HUES6 (cell line): ENCODE measurements around the gene RIC3.

ENCODE experiments used
- H3K27ac ChIP-seq: 2 replicates; pipeline ENCODE4 v1.7.0; 2013; ENCODE audit warnings: low read depth, mild to moderate bottlenecking, low read length, inconsistent platforms
- H3K27me3 ChIP-seq: 2 replicates; pipeline ENCODE4 v1.6.1; 2013; ENCODE audit warnings: low read length; ENCODE audit not compliant: control insufficient read depth, insufficient read depth
- H3K36me3 ChIP-seq: 2 replicates; pipeline ENCODE4 v1.6.1; 2013; ENCODE audit warnings: low read length; ENCODE audit not compliant: control insufficient read depth, insufficient read depth
- H3K4me1 ChIP-seq: 2 replicates; pipeline ENCODE4 v1.6.1; 2013; ENCODE audit warnings: low read length; ENCODE audit not compliant: control insufficient read depth, insufficient read depth
- H3K4me3 ChIP-seq: 2 replicates; pipeline ENCODE4 v1.5.1; 2013; ENCODE audit warnings: low read depth, low read length
- H3K9ac ChIP-seq: one replicate; pipeline ENCODE4 v1.6.1; 2013; ENCODE audit warnings: mild to moderate bottlenecking, low read length
- H3K9me3 ChIP-seq: 2 replicates; pipeline ENCODE4 v1.6.1; 2013; ENCODE audit warnings: low read depth, low read length; ENCODE audit not compliant: control insufficient read depth, insufficient read depth

Gene RIC3

GRCh38 chr11:8080674-8081590 lies 87.9 kb downstream of the RIC3 start, which contains the start of gene TUB:
TSS of gene TUB (plus strand) at chr11:8081211. CDS start at chr11:8081511, 300 bp downstream.
- Histone ChIP-seq H3K9ac (peak within 1 kb of the TSS; percentile 51), H3K4me1 (peaks cover 42% of the 10 kb centered on the region), H3K27ac (no peak within 1 kb of the TSS), H3K9me3 (no peaks in the 10 kb centered on the region), H3K4me3 (peak within 1 kb of the TSS; percentile 72), H3K27me3 (peaks cover 50% of the 10 kb centered on the region), H3K36me3 (no peaks in the 10 kb centered on the region)

- Histone ChIP-seq H3K9me3 (no peaks in the 10 kb centered on the region), H3K4me1 (peaks cover 35% of the 10 kb centered on the region), H3K27ac (no peak overlapping the region), H3K36me3 (no peaks in the 10 kb centered on the region), H3K4me3 (peak overlapping the region; percentile 72), H3K27me3 (peaks cover 50% of the 10 kb centered on the region), H3K9ac (no peak overlapping the region)
Observed at GRCh38 chr11:8080069-8080670, 88.7 kb downstream of the RIC3 start.

GRCh38 chr11:8079111-8079675 lies 89.6 kb downstream of the RIC3 start:
- Histone ChIP-seq H3K36me3 (no peaks in the 10 kb centered on the region), H3K4me1 (peaks cover 25% of the 10 kb centered on the region), H3K4me3 (no peak overlapping the region), H3K9me3 (no peaks in the 10 kb centered on the region), H3K27ac (no peak overlapping the region), H3K27me3 (peaks cover 50% of the 10 kb centered on the region), H3K9ac (no peak overlapping the region)

- Histone ChIP-seq H3K9me3 (no peaks in the 10 kb centered on the region), H3K27ac (no peak overlapping the region), H3K36me3 (no peaks in the 10 kb centered on the region)
Observed at GRCh38 chr11:8075119-8075726, 93.6 kb downstream of the RIC3 start.

GRCh38 chr11:8071616-8072581 lies 96.9 kb downstream of the RIC3 start:
- peaks cover 15% of the 10 kb centered on the region; the same call in 1 of the 2 replicates for H3K27me3 ChIP-seq
- H3K4me1 ChIP-seq, result peaks cover 26% of the 10 kb centered on the region
- no peaks in the 10 kb centered on the region for H3K9me3 ChIP-seq
- H3K9ac ChIP-seq, result no peak overlapping the region
- no peak overlapping the region for H3K4me3 ChIP-seq
- H3K36me3 ChIP-seq, result no peaks in the 10 kb centered on the region
- no peak overlapping the region for H3K27ac ChIP-seq

More at GRCh38 chr11:8075119-8075726, 93.6 kb downstream of the RIC3 start:
- no peak overlapping the region for H3K4me3 ChIP-seq
- peaks cover 40% of the 10 kb centered on the region for H3K27me3 ChIP-seq
- peaks cover 20% of the 10 kb centered on the region for H3K4me1 ChIP-seq
- no peak overlapping the region for H3K9ac ChIP-seq

GRCh38 chr11:8070417-8071115 lies 98.3 kb downstream of the RIC3 start:
- no peak overlapping the region for H3K9ac ChIP-seq
- no peaks in the 10 kb centered on the region for H3K9me3 ChIP-seq
- H3K4me1 ChIP-seq, result peaks cover 28% of the 10 kb centered on the region
- no peak overlapping the region for H3K27ac ChIP-seq
- peaks cover 15% of the 10 kb centered on the region; the same call in 1 of the 2 replicates for H3K27me3 ChIP-seq
- no peak overlapping the region for H3K4me3 ChIP-seq
- H3K36me3 ChIP-seq, result no peaks in the 10 kb centered on the region

- Histone ChIP-seq H3K9ac (no peak overlapping the region), H3K4me1 (peaks cover 28% of the 10 kb centered on the region), H3K27ac (no peak overlapping the region), H3K9me3 (no peaks in the 10 kb centered on the region), H3K4me3 (no peak overlapping the region), H3K27me3 (peaks cover 15% of the 10 kb centered on the region; the same call in 1 of the 2 replicates), H3K36me3 (no peaks in the 10 kb centered on the region)
Observed at GRCh38 chr11:8069771-8070170, 99.1 kb downstream of the RIC3 start.

- no peak overlapping the region for H3K9ac ChIP-seq
- H3K9me3 ChIP-seq, result no peaks in the 10 kb centered on the region
- H3K27me3 ChIP-seq, result peaks cover 15% of the 10 kb centered on the region; the same call in 1 of the 2 replicates
- no peak overlapping the region for H3K27ac ChIP-seq
- H3K36me3 ChIP-seq, result no peaks in the 10 kb centered on the region
- peaks cover 28% of the 10 kb centered on the region for H3K4me1 ChIP-seq
- H3K4me3 ChIP-seq, result no peak overlapping the region
Observed at GRCh38 chr11:8068605-8069221, 100.1 kb downstream of the RIC3 start.

GRCh38 chr11:8067929-8068575 lies 100.8 kb downstream of the RIC3 start:
- Histone ChIP-seq H3K9me3 (no peaks in the 10 kb centered on the region), H3K9ac (no peak overlapping the region), H3K27ac (no peak overlapping the region), H3K36me3 (no peaks in the 10 kb centered on the region), H3K4me3 (no peak overlapping the region), H3K27me3 (peaks cover 14% of the 10 kb centered on the region; the same call in 1 of the 2 replicates), H3K4me1 (peaks cover 26% of the 10 kb centered on the region)
